ENCODE results near the gene ASPHD1. TPM values are rescaled to one million over a fixed set of nuclear protein-coding genes. Genes with fewer than 3 reads are reported as not detected.
"Not testable (repeated sequence)": the region's sequence is repeated elsewhere in the genome, so short reads cannot be mapped to it uniquely, and the experiment has no call there.

Gene ASPHD1
- total and polyA plus RNA-seq, 7 experiments from 2014 or later, result 0.27 TPM; not detected in 6

GRCh38 chr16:29907973-29908372, 7.7 kb downstream of the ASPHD1 start:
- DNase-seq (no peak), ATAC-seq (no peak)
- Histone ChIP-seq H3K27ac (ENCODE audit: low read depth, low read length) (no peak overlapping the region), H3K4me3 (ENCODE audit: low read length) (no peak overlapping the region), H3K36me3 (ENCODE audit: control insufficient read depth in 2 of 3, insufficient read depth in 3 of 3, low read length in 3 of 3) (peaks cover 0 to 9% (median 0%) of the 10 kb centered on the region in 3 experiments), H3K9me3 (ENCODE audit: control insufficient read depth in 2 of 3, low read length in 3 of 3) (no peaks in the 10 kb centered on the region), H3K27me3 (ENCODE audit: control insufficient read depth in 2 of 2, insufficient read depth in 2 of 2, low read length in 2 of 2) (no peaks in the 10 kb centered on the region), H3K4me1 (ENCODE audit: control insufficient read depth in 2 of 2, insufficient read depth in 2 of 2, low read length in 2 of 2) (no peaks in the 10 kb centered on the region)
- H3K27ac Mint-ChIP-seq, result peak overlapping the region in 1 of 9 donors; percentile 56
- intact Hi-C loops (cut with micrococcal nuclease), result no loop called here
- H3K4me3 Mint-ChIP-seq, result peak overlapping the region in 2 of 10 donors; percentile 13 to 24
- no peaks in the 10 kb centered on the region for H3K9me3 Mint-ChIP-seq
- ChIA-PET CTCF (interaction anchor here (0.7 kb wide), 1 partner anchor 266 kb away, joined by 3 read pairs; no protein-coding TSS in a partner anchor), POLR2A (interaction anchor here (0.6 kb wide), 1 partner anchor 935 kb away, joined by 3 read pairs; no protein-coding TSS in a partner anchor)
- peaks cover 0 to 6% (median 3%) of the 10 kb centered on the region in 5 donors for H3K36me3 Mint-ChIP-seq
- no peaks in the 10 kb centered on the region for H3K27me3 Mint-ChIP-seq
- H3K4me1 Mint-ChIP-seq, result peaks cover 0 to 9% (median 4%) of the 10 kb centered on the region in 7 donors

GRCh38 chr16:29908719-29909220, 8.5 kb downstream of the ASPHD1 start:
- no peak for DNase-seq
- intact Hi-C loops (cut with micrococcal nuclease), result no loop called here
- POLR2A ChIA-PET, result no interaction called here
- Histone ChIP-seq H3K27ac (ENCODE audit: low read depth, low read length) (no peak overlapping the region), H3K9me3 (ENCODE audit: control insufficient read depth in 2 of 3, low read length in 3 of 3) (no peaks in the 10 kb centered on the region), H3K36me3 (ENCODE audit: control insufficient read depth in 2 of 3, insufficient read depth in 3 of 3, low read length in 3 of 3) (peaks cover 0 to 15% (median 0%) of the 10 kb centered on the region in 3 experiments), H3K4me1 (ENCODE audit: control insufficient read depth in 2 of 2, insufficient read depth in 2 of 2, low read length in 2 of 2) (no peaks in the 10 kb centered on the region), H3K4me3 (ENCODE audit: low read length) (no peak overlapping the region), H3K27me3 (ENCODE audit: control insufficient read depth in 2 of 2, insufficient read depth in 2 of 2, low read length in 2 of 2) (no peaks in the 10 kb centered on the region)
- Mint-ChIP-seq H3K4me3 (no peak overlapping the region), H3K36me3 (peaks cover 0 to 13% (median 7%) of the 10 kb centered on the region in 5 donors), H3K9me3 (no peaks in the 10 kb centered on the region), H3K27ac (no peak overlapping the region), H3K4me1 (peaks cover 0 to 8% (median 0%) of the 10 kb centered on the region in 7 donors), H3K27me3 (no peaks in the 10 kb centered on the region)
- CTCF ChIA-PET, result interaction anchor here (0.7 kb wide), 1 partner anchor 265 kb away, joined by 3 read pairs; no protein-coding TSS in a partner anchor
- ATAC-seq, result no peak

GRCh38 chr16:29909391-29909790, 9.1 kb downstream of the ASPHD1 start:
- POLR2A ChIA-PET, result interaction anchor here (0.9 kb wide), 1 partner anchor 17 kb away, joined by 5 read pairs; the partner anchor contains the start of gene KCTD13
- H3K27ac Mint-ChIP-seq, result no peak overlapping the region
- intact Hi-C loops (cut with micrococcal nuclease), result no loop called here

GRCh38 chr16:29909851-29910250, 9.6 kb downstream of the ASPHD1 start:
- H3K36me3 Mint-ChIP-seq, result peaks cover 0 to 21% (median 7%) of the 10 kb centered on the region in 5 donors
- DNase-seq; H3K4me3 ChIP-seq (ENCODE audit: low read length); H3K4me1 Mint-ChIP-seq; H3K27me3 ChIP-seq (ENCODE audit: control insufficient read depth in 2 of 2, insufficient read depth in 2 of 2, low read length in 2 of 2); H3K27ac Mint-ChIP-seq; H3K4me3 Mint-ChIP-seq; ATAC-seq; H3K27me3 Mint-ChIP-seq; CTCF ChIA-PET; H3K27ac ChIP-seq (ENCODE audit: low read depth, low read length); H3K9me3 Mint-ChIP-seq; H3K9me3 ChIP-seq (ENCODE audit: control insufficient read depth in 2 of 3, low read length in 3 of 3); intact Hi-C loops (cut with micrococcal nuclease); H3K4me1 ChIP-seq (ENCODE audit: control insufficient read depth in 2 of 2, insufficient read depth in 2 of 2, low read length in 2 of 2): not testable (repeated sequence)
- POLR2A ChIA-PET, result interaction anchor here (0.9 kb wide), 1 partner anchor 16 kb away, joined by 5 read pairs; the partner anchor contains the start of gene KCTD13
- peaks cover 0 to 20% (median 0%) of the 10 kb centered on the region in 3 experiments for H3K36me3 ChIP-seq (ENCODE audit: control insufficient read depth in 2 of 3, insufficient read depth in 3 of 3, low read length in 3 of 3)

More at GRCh38 chr16:29909391-29909790, 9.1 kb downstream of the ASPHD1 start:
- Mint-ChIP-seq H3K27me3 (no peaks in the 10 kb centered on the region), H3K9me3 (no peaks in the 10 kb centered on the region), H3K4me3 (no peak overlapping the region), H3K4me1 (peaks cover 0 to 8% (median 0%) of the 10 kb centered on the region in 7 donors), H3K36me3 (peaks cover 0 to 17% (median 7%) of the 10 kb centered on the region in 5 donors)
- no peak overlapping the region for H3K4me3 ChIP-seq (ENCODE audit: low read length)
- peak; percentile 22 for ATAC-seq
- H3K36me3 ChIP-seq (ENCODE audit: control insufficient read depth in 2 of 3, insufficient read depth in 3 of 3, low read length in 3 of 3), result peaks cover 0 to 20% (median 0%) of the 10 kb centered on the region in 3 experiments
- DNase-seq, result no peak
- no peaks in the 10 kb centered on the region for H3K9me3 ChIP-seq (ENCODE audit: control insufficient read depth in 2 of 3, low read length in 3 of 3)
- H3K4me1 ChIP-seq (ENCODE audit: control insufficient read depth in 2 of 2, insufficient read depth in 2 of 2, low read length in 2 of 2), result no peaks in the 10 kb centered on the region
- H3K27me3 ChIP-seq (ENCODE audit: control insufficient read depth in 2 of 2, insufficient read depth in 2 of 2, low read length in 2 of 2), result no peaks in the 10 kb centered on the region
- CTCF ChIA-PET, result no interaction called here
- no peak overlapping the region for H3K27ac ChIP-seq (ENCODE audit: low read depth, low read length)

GRCh38 chr16:29910819-29911675, 10.8 kb downstream of the ASPHD1 start:
- DNase-seq (no peak), ATAC-seq (no peak)
- no peaks in the 10 kb centered on the region for H3K27me3 Mint-ChIP-seq
- POLR2A ChIA-PET, result interaction anchor here (1.5 kb wide), 1 partner anchor 15 kb away, joined by 3 read pairs; the partner anchor contains the start of gene KCTD13
- Histone ChIP-seq H3K36me3 (ENCODE audit: control insufficient read depth in 2 of 3, insufficient read depth in 3 of 3, low read length in 3 of 3) (peaks cover 0 to 24% (median 0%) of the 10 kb centered on the region in 3 experiments), H3K4me1 (ENCODE audit: control insufficient read depth in 2 of 2, insufficient read depth in 2 of 2, low read length in 2 of 2) (no peaks in the 10 kb centered on the region), H3K9me3 (ENCODE audit: control insufficient read depth in 2 of 3, low read length in 3 of 3) (no peaks in the 10 kb centered on the region), H3K27me3 (ENCODE audit: control insufficient read depth in 2 of 2, insufficient read depth in 2 of 2, low read length in 2 of 2) (no peaks in the 10 kb centered on the region), H3K4me3 (ENCODE audit: low read length) (no peak overlapping the region), H3K27ac (ENCODE audit: low read depth, low read length) (no peak overlapping the region)
- peaks cover 0 to 25% (median 7%) of the 10 kb centered on the region in 5 donors for H3K36me3 Mint-ChIP-seq
- no peaks in the 10 kb centered on the region for H3K9me3 Mint-ChIP-seq
- CTCF ChIA-PET, result no interaction called here
- H3K4me3 Mint-ChIP-seq, result no peak overlapping the region
- H3K4me1 Mint-ChIP-seq, result peaks cover 0 to 10% (median 0%) of the 10 kb centered on the region in 7 donors
- intact Hi-C loops (cut with micrococcal nuclease), result no loop called here
- H3K27ac Mint-ChIP-seq, result no peak overlapping the region

GRCh38 chr16:29911676-29912010, 11.4 kb downstream of the ASPHD1 start:
- H3K4me1 Mint-ChIP-seq, result peaks cover 0 to 10% (median 0%) of the 10 kb centered on the region in 7 donors
- H3K4me1 ChIP-seq (ENCODE audit: control insufficient read depth in 2 of 2, insufficient read depth in 2 of 2, low read length in 2 of 2), result no peaks in the 10 kb centered on the region
- DNase-seq, result no peak
- POLR2A ChIA-PET, result interaction anchor here (1.5 kb wide), 1 partner anchor 15 kb away, joined by 3 read pairs; the partner anchor contains the start of gene KCTD13
- H3K4me3 ChIP-seq (ENCODE audit: low read length), result no peak overlapping the region
- no peaks in the 10 kb centered on the region for H3K9me3 Mint-ChIP-seq
- H3K36me3 ChIP-seq (ENCODE audit: control insufficient read depth in 2 of 3, insufficient read depth in 3 of 3, low read length in 3 of 3), result peaks cover 0 to 21% (median 0%) of the 10 kb centered on the region in 3 experiments
- no peaks in the 10 kb centered on the region for H3K27me3 ChIP-seq (ENCODE audit: control insufficient read depth in 2 of 2, insufficient read depth in 2 of 2, low read length in 2 of 2)
- CTCF ChIA-PET, result no interaction called here
- intact Hi-C loops (cut with micrococcal nuclease), result no loop called here
- no peak overlapping the region for H3K27ac ChIP-seq (ENCODE audit: low read depth, low read length)
- H3K36me3 Mint-ChIP-seq, result peaks cover 0 to 25% (median 7%) of the 10 kb centered on the region in 5 donors
- ATAC-seq, result no peak
- no peaks in the 10 kb centered on the region for H3K27me3 Mint-ChIP-seq
- no peak overlapping the region for H3K4me3 Mint-ChIP-seq
- no peaks in the 10 kb centered on the region for H3K9me3 ChIP-seq (ENCODE audit: control insufficient read depth in 2 of 3, low read length in 3 of 3)
- H3K27ac Mint-ChIP-seq, result no peak overlapping the region

Measured in naive thymus-derived CD4-positive, alpha-beta T cell (primary cell).